ENCODE measurements around the gene SSH2.

The SSH2 gene

GRCh38 chr17:29840884-29841283 is 89.1 kb downstream of the SSH2 start:
- DNase-seq (ENCODE audit: low read depth in 1 of 2, low spot score in 1 of 2): no peak

GRCh38 chr17:29839656-29840055 is 90.4 kb downstream of the SSH2 start:
- no peak for DNase-seq (ENCODE audit: low read depth in 1 of 2, low spot score in 1 of 2)

GRCh38 chr17:29838961-29839360 is 91.1 kb downstream of the SSH2 start:
- DNase-seq (ENCODE audit: low read depth in 1 of 2, low spot score in 1 of 2): no peak

DNA sequence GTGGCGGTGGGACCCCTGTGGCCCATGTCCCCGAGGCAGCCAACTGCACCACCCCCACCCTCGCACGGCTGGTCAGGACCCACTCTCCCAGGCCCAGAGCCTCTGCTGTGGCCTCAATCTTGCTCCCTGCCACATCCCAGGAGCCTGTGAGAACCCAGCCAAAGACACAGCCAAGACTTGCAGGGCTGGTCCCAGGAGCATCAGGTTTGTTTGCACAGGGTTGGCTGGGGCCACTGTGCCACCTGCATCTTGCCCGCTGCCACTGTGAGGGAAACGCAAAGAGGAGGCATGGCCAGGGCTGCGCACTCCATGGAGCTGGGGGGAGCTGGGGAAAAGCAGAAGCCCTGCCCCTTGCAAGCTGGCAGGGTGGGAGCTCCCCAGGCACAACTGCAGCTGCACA is 92.5 kb downstream of the SSH2 start:
- DNase-seq (ENCODE audit: low read depth in 1 of 2, low spot score in 1 of 2): no peak

- no peak for DNase-seq (ENCODE audit: low read depth in 1 of 2, low spot score in 1 of 2)
Observed at GRCh38 chr17:29836643-29837042, 93.4 kb downstream of the SSH2 start.

DNA sequence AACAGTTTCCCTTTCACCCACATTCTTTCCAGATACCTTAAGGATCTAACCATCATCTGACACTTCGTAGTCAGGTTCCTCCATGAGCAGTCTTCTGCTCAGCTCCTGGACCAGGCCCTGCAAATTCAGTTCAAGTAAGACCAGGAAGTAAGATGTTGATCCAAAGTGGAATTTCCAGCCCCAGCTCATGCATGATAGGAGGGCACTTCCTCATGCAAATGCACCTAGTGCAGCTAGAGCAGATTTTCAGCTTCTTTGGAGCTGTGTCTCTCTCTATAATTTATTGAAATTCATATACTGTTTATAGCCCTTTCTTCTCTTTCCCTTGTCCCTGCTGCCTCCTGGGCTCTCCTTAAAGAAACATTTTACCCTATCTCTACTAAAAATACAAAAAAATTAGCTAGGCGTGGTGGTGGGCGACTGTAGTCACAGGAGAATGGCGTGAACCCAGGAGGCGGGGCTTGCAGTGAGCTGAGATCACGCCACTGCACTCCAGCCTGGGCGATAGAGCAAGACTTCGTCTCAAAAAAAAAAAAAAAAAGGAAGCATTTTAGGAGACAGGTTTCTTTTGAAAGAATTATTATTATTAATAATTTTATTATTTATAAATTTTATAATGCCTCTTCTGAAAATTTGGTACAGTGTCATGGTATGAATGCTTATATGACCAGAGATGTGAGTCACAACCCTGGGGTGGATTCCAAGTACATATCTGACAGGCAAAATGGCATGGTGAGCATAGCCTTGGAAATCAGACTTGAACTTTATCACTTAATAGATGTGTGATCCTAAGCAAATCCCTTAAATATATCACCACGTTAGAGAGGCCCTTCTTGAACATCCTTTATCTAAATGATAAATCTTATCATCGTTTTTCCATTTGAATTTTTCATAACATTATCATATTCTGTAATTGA is 94.3 kb downstream of the SSH2 start:
- no peak for DNase-seq (ENCODE audit: low read depth in 1 of 2, low spot score in 1 of 2)

GRCh38 chr17:29833801-29834200 is 96.2 kb downstream of the SSH2 start:
- no peak for DNase-seq (ENCODE audit: low read depth in 1 of 2, low spot score in 1 of 2)

DNA sequence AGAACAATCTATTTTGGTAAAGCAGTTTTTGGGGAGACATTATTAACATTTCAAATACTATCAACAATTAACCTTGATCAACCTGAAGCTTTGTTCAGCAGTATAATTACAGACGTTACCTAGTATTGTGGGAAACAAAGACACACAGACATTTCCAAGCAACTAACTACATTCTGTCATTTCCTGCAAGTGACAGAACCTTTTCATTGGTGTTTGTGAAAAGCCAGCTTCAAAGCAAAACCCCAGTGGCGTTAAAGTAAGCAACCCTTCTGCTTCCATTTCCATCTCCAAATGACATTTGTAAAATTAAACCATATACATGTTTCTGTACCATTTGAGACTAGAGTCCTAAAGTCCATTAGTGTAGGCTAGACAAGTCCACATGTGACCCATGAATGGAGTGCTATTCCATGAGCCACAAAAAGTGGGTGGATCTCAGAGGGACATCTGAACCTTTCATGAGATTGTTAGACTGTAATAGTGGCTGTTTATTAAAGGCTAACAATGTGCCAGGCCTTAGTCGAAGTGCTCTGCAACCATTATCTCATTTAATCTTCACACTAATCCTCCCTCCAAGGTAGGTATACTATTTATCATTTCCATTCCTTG is 101.2 kb downstream of the SSH2 start:
- DNase-seq (ENCODE audit: low read depth in 1 of 2, low spot score in 1 of 2): no peak

GRCh38 chr17:29827179-29827578 is 102.8 kb downstream of the SSH2 start:
- no peak for DNase-seq (ENCODE audit: low read depth in 1 of 2, low spot score in 1 of 2)

DNA sequence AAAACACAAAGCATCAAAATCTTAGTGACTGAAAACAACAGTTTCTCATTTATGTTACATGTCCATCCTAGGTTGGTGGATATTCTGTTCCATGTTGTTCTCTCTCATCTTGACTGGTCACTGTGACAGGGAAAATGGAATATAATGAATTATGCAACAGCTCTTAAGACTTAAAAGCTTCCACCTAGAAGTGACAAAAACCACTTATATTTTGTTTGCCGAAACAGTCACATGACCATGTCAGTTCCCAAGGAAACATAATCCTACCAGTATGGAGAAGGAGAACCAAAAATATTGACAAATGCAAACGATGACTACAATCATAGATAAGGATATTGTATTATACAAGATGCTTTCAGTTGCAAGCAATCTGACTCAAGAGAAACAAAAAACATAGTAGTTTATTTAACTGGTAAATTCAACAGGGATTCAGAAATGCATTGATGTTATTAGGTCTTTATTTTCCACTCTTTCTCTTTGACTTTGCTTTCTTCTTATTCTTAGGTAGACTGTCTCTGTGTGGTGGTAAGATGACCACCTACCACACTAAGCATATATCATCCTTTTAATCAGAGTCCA is 103.8 kb downstream of the SSH2 start:
- DNase-seq (ENCODE audit: low read depth in 1 of 2, low spot score in 1 of 2): no peak

GRCh38 chr17:29825604-29826003 is 104.4 kb downstream of the SSH2 start:
- no peak for DNase-seq (ENCODE audit: low read depth in 1 of 2, low spot score in 1 of 2)

GRCh38 chr17:29821897-29822296 is 108.1 kb downstream of the SSH2 start:
- DNase-seq (ENCODE audit: low read depth in 1 of 2, low spot score in 1 of 2): no peak

GRCh38 chr17:29820425-29820824 is 109.6 kb downstream of the SSH2 start:
- no peak for DNase-seq (ENCODE audit: low read depth in 1 of 2, low spot score in 1 of 2)

- peak; percentile 30 to 40 for DNase-seq (ENCODE audit: low read depth in 1 of 2, low spot score in 1 of 2)
Observed at GRCh38 chr17:29807520-29808361, 122.3 kb downstream of the SSH2 start.

DNA sequence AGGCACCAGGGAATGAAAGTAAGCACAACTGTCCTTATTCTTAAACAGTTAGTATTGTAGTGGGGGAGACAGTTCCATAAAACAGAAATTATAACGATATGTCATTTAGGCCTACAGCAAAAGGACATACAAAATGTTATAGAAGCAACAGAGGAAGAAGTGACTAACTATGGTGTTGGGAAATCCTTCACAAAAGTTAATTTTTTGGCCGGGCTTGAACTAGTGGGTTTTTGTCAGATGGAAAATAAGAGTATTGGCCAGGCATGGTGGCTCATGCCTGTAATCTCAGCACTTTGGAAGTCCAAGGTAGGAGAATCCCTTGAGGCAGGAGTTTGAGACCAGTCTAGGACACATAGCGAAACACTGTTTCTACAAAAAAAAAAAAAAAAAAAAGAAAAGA is 127.8 kb downstream of the SSH2 start:
- DNase-seq (ENCODE audit: low read depth in 1 of 2, low spot score in 1 of 2): no peak

DNA sequence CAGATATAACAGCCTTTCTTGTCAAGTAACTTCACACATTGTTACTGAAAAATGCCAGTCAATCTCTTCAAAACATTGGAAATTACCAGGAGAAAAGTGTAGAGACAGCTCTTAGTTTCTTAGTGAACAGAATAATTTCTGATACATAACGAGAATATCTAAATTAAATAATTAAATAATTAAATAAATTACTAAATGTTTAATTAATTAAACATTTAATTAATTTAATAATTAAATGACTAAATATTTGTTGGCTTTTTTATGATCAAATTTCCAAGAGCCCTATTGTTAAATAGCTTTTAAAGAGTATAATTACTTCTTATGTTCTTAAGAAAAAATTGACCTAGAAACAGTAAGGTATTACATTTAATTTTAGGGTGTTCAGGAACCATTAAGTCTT is 129.6 kb downstream of the SSH2 start:
- DNase-seq (ENCODE audit: low read depth in 1 of 2, low spot score in 1 of 2): no peak

DNA sequence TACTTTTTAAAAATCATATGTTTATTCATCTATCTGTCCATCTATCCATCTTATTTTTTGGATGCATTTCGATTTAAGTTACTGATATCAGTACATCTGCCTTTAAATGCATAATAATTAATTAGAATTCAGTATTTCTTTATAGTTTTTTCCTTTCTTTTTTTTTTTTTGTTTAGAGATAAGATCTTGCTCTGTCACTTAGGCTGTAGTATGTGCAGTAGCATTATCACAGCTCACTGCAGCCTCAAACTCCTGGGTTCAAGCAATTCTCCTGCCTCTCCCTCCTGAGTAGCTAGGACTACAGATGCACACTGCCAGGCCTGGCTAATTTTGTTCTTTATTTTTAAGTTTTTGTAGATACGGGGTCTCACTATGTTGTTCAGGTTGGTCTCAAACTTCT is 133.4 kb downstream of the SSH2 start:
- no peak for DNase-seq (ENCODE audit: low read depth in 1 of 2, low spot score in 1 of 2)

- DNase-seq (ENCODE audit: low read depth in 1 of 2, low spot score in 1 of 2): no peak
Observed at GRCh38 chr17:29793501-29793900, 136.5 kb downstream of the SSH2 start.

DNA sequence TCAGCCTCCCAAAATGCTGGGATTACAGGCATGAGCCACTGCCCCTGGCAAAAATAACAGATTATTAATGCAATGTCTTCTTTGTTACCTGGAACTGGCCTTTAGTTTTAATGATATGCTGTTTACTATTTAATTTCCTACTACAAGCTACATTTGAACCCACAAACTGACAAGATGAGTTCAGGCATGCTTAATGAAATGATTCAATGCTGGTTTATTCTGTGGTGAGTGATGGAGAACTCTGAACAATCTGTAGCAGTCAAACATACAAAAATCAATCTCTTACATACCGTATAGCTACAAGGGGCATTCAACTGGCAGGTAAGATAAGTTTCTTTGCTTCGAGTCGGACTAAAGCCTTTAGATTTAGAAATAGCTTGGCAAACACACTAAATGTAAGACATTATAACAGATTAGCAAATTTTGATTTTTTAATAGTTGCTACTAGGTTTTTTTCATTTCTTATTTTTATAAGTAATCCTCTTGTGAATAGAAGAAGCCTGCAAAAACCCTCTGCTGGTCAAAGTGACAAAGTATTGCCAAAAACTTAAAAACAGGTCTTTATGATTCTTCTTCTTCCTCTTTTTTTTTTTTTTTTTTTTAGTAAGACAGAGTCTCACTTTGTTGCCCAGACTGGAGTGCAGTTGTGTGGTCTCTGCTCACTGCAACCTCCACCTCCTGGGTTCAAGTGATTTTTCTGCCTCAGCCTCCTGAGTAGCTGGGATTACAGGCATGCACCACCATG is 138.5 kb downstream of the SSH2 start:
- DNase-seq (ENCODE audit: low read depth in 1 of 2, low spot score in 1 of 2): no peak
